ENCODE results near the gene VAMP4.

VAMP4 gene

DNA sequence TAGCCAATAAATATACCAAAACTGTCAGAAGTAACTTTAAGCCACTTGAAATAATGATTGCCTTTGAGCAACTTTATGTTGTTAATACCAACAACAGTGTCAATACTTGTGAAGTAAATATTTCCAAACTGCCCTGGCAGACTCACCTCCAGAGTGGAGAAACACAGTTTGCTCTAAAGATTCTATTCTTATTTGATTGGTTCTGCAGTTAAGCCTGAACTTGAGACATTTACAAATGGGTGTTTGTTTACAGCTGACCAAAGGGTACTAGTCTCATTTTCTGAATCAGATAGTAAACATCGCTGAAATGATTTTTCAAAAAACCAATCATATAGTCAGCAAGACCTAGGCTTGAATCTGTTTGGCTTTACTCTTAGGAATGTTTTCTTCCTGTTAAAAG lies 88.1 kb downstream of the VAMP4 start:
- ChIA-PET CTCF (interaction anchor here (1.5 to 4.9 kb wide), 2 partner anchors 8 to 84 kb away, joined by 3 to 33 read pairs; no protein-coding TSS in a partner anchor), POLR2A (no interaction called here)
- no peak for TF ChIP-seq ZNF610 (tag by site-specific recombination; IDR thresholded peaks at IDR 0.05; ENCODE audit: borderline replicate concordance)
- TF ChIP-seq ZNF426 (tag by site-specific recombination; IDR thresholded peaks at IDR 0.05): no peak
- no peak for TF ChIP-seq TCF7L2 (IDR thresholded peaks at IDR 0.05; ENCODE audit: borderline replicate concordance, low read depth, low read length)
- TF ChIP-seq ZNF830 (tag by site-specific recombination; IDR thresholded peaks at IDR 0.05; ENCODE audit: low read depth): no peak
- no peak for TF ChIP-seq MZF1 (tag by site-specific recombination; IDR thresholded peaks at IDR 0.05; ENCODE audit: borderline replicate concordance)
- no peak for TF ChIP-seq ZNF768 (tag by site-specific recombination; IDR thresholded peaks at IDR 0.05)
- no peak for TF ChIP-seq ZNF423 (tag by site-specific recombination; IDR thresholded peaks at IDR 0.05)
- no peak overlapping the region for H3K4me3 ChIP-seq (ENCODE audit: low read depth, low read length)
- H3K36me3 ChIP-seq (ENCODE audit: control insufficient read depth in 2 of 2, insufficient read depth in 1 of 2, low read length in 2 of 2): no peaks in the 10 kb centered on the region
- no peak overlapping the region for H3K27ac ChIP-seq (ENCODE audit: extremely low read depth, low read depth, low read length)
- H3K9me3 ChIP-seq (ENCODE audit: control insufficient read depth, insufficient read depth, low read depth, low read length): no peaks in the 10 kb centered on the region
- no peaks in the 10 kb centered on the region for H3K4me1 ChIP-seq (ENCODE audit: control insufficient read depth, insufficient read depth, low read length)

GRCh38 chr1:171652234-171652822 lies 89.5 kb downstream of the VAMP4 start, which contains the start of gene MYOC:
MYOC (minus strand) TSS chr1:171652688; CDS start chr1:171652611, 77 bp downstream.
- CTCF ChIA-PET: interaction anchor here (0.6 kb wide), 2 partner anchors 12 to 47 kb away, joined by 3 to 4 read pairs; no protein-coding TSS in a partner anchor
- no peak within 1 kb of the TSS for H3K27ac ChIP-seq (ENCODE audit: extremely low read depth, low read depth, low read length)
- TF ChIP-seq ZNF174 (tag by site-specific recombination; IDR thresholded peaks at IDR 0.05) (no peak), ZNF2 (tag by site-specific recombination; IDR thresholded peaks at IDR 0.05) (no peak), ZNF785 (tag by site-specific recombination; IDR thresholded peaks at IDR 0.05) (no peak), GLI2 (tag by site-specific recombination; IDR thresholded peaks at IDR 0.05; ENCODE audit: borderline replicate concordance, low read depth) (no peak), ZNF138 (tag by site-specific recombination; IDR thresholded peaks at IDR 0.05; ENCODE audit: borderline replicate concordance) (no peak), ZNF133 (tag by site-specific recombination; IDR thresholded peaks at IDR 0.05) (no peak), ATF2 (tag by site-specific recombination; IDR thresholded peaks at IDR 0.05; ENCODE audit: low read depth) (no peak), ZNF660 (tag by site-specific recombination; IDR thresholded peaks at IDR 0.05) (no peak), ZBTB49 (tag by site-specific recombination; IDR thresholded peaks at IDR 0.05; ENCODE audit: low read depth) (no peak), ZNF19 (tag by site-specific recombination; IDR thresholded peaks at IDR 0.05; ENCODE audit: low read depth) (no peak), ZSCAN23 (tag by site-specific recombination; IDR thresholded peaks at IDR 0.05) (no peak), TCF7L2 (IDR thresholded peaks at IDR 0.05; ENCODE audit: borderline replicate concordance, low read depth, low read length) (no peak), ZIC2 (tag by site-specific recombination; IDR thresholded peaks at IDR 0.05) (no peak)
- TF ChIP-seq, protein P1, sequence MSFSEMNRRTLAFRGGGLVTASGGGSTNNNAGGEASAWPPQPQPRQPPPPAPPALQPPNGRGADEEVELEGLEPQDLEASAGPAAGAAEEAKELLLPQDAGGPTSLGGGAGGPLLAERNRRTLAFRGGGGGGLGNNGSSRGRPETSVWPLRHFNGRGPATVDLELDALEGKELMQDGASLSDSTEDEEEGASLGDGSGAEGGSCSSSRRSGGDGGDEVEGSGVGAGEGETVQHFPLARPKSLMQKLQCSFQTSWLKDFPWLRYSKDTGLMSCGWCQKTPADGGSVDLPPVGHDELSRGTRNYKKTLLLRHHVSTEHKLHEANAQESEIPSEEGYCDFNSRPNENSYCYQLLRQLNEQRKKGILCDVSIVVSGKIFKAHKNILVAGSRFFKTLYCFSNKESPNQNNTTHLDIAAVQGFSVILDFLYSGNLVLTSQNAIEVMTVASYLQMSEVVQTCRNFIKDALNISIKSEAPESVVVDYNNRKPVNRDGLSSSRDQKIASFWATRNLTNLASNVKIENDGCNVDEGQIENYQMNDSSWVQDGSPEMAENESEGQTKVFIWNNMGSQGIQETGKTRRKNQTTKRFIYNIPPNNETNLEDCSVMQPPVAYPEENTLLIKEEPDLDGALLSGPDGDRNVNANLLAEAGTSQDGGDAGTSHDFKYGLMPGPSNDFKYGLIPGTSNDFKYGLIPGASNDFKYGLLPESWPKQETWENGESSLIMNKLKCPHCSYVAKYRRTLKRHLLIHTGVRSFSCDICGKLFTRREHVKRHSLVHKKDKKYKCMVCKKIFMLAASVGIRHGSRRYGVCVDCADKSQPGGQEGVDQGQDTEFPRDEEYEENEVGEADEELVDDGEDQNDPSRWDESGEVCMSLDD (tag by site-specific recombination; IDR thresholded peaks at IDR 0.05): no peak
- TF ChIP-seq, protein P2, sequence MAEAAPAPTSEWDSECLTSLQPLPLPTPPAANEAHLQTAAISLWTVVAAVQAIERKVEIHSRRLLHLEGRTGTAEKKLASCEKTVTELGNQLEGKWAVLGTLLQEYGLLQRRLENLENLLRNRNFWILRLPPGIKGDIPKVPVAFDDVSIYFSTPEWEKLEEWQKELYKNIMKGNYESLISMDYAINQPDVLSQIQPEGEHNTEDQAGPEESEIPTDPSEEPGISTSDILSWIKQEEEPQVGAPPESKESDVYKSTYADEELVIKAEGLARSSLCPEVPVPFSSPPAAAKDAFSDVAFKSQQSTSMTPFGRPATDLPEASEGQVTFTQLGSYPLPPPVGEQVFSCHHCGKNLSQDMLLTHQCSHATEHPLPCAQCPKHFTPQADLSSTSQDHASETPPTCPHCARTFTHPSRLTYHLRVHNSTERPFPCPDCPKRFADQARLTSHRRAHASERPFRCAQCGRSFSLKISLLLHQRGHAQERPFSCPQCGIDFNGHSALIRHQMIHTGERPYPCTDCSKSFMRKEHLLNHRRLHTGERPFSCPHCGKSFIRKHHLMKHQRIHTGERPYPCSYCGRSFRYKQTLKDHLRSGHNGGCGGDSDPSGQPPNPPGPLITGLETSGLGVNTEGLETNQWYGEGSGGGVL (tag by site-specific recombination; IDR thresholded peaks at IDR 0.05): no peak
- TF ChIP-seq, protein P3, sequence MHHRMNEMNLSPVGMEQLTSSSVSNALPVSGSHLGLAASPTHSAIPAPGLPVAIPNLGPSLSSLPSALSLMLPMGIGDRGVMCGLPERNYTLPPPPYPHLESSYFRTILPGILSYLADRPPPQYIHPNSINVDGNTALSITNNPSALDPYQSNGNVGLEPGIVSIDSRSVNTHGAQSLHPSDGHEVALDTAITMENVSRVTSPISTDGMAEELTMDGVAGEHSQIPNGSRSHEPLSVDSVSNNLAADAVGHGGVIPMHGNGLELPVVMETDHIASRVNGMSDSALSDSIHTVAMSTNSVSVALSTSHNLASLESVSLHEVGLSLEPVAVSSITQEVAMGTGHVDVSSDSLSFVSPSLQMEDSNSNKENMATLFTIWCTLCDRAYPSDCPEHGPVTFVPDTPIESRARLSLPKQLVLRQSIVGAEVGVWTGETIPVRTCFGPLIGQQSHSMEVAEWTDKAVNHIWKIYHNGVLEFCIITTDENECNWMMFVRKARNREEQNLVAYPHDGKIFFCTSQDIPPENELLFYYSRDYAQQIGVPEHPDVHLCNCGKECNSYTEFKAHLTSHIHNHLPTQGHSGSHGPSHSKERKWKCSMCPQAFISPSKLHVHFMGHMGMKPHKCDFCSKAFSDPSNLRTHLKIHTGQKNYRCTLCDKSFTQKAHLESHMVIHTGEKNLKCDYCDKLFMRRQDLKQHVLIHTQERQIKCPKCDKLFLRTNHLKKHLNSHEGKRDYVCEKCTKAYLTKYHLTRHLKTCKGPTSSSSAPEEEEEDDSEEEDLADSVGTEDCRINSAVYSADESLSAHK (tag by site-specific recombination; IDR thresholded peaks at IDR 0.05): no peak
- H3K9me3 ChIP-seq (ENCODE audit: control insufficient read depth, insufficient read depth, low read depth, low read length): no peaks in the 10 kb centered on the region
- no peaks in the 10 kb centered on the region for H3K4me1 ChIP-seq (ENCODE audit: control insufficient read depth, insufficient read depth, low read length)
- H3K4me3 ChIP-seq (ENCODE audit: low read depth, low read length): no peak within 1 kb of the TSS
- POLR2A ChIA-PET: no interaction called here
- H3K36me3 ChIP-seq (ENCODE audit: control insufficient read depth in 2 of 2, insufficient read depth in 1 of 2, low read length in 2 of 2): no peaks in the 10 kb centered on the region
